Smooth muscle cell of bladder (primary cell): ENCODE measurements around the gene UNCX. TPM values are rescaled to one million over a fixed set of nuclear protein-coding genes. Genes with fewer than 3 reads are reported as not detected.

Source experiments
- total RNA-seq: library from RNA; depleted of rRNA; stranded (reverse); fragments of >200 nt; gene quantifications from 2 replicates; pipeline ENCODE4 v1.2.3, GENCODE V29; 2014

The UNCX gene
- total RNA-seq = not detected in 2 replicates

DNA sequence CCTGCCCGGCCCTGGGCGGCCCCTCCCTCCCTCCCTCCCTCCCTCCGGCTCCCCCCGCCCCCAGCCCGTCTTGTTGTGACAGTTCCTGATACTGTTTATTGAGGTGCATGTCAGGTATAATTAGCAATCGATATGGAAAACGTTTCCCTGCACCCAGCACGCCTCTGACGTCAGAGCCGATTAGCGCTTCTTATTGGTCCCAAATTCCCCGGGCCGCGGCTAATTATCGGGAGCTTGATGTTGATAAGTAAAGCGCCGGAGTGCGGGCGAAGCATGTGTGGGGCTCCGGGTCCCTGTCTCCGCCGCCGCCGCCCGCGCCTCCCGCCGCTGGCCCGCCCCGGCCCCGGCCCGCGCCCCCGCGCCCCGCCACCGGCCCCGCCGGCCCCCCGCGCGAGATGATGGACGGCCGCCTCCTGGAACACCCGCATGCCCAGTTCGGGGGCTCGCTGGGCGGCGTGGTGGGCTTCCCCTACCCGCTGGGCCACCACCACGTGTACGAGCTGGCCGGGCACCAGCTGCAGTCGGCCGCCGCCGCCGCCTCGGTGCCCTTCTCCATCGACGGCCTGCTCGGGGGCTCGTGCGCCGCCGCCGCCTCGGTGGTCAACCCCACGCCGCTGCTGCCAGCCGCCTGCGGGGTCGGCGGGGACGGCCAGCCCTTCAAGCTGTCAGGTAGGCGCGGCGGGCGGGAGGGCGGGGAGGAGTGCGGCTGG is at the start of gene UNCX:
Gene UNCX (plus strand): TSS at position 250 of the 710 bp plus-strand sequence. CDS start 146 bp downstream, at position 396.

Other genes with a start within 250 kb of the UNCX start
- gene CYP2W1, start 249.7 kb upstream of the UNCX start, total RNA-seq = 0.09 and 0.14 TPM in 2 replicates
- 1.00 and 5.8 TPM in 2 replicates for gene GPR146, start 188.3 kb upstream of the UNCX start, total RNA-seq
- 1.00 and 1.5 TPM in 2 replicates for gene GPER1, start 144.8 kb upstream of the UNCX start, total RNA-seq
- gene ZFAND2A, start 72.7 kb upstream of the UNCX start, total RNA-seq = 21.0 and 30.0 TPM in 2 replicates
- gene MICALL2, start 226.6 kb downstream of the UNCX start, total RNA-seq = 12.5 and 20.3 TPM in 2 replicates